Astrocyte of the spinal cord (primary cell): ENCODE data around the gene CAMK2G.

Source experiments
- DNase-seq: peaks from one replicate; pipeline ENCODE4 v3.0.0; 2011; ENCODE audit warnings: low read depth, low spot score
- H3K4me3 ChIP-seq: 2 replicates; pipeline ENCODE4 v1.5.1; 2011; ENCODE audit warnings: low read depth, mild to moderate bottlenecking, low read length, moderate library complexity
- CTCF ChIP-seq: IDR thresholded peaks from 2 replicates; pipeline ENCODE4 v1.5.1; 2012; ENCODE audit warnings: low read depth, mild to moderate bottlenecking, low read length, inconsistent platforms
- in situ Hi-C: cut with HindIII; loops from 2 replicates; pipeline ENCODE4 v1.10.0; 2017; ENCODE audit warnings: low sequenced_read_pairs

CAMK2G gene

GRCh38 chr10:73841526-73842285 is 32.6 kb downstream of the CAMK2G start:
- in situ Hi-C loops: no loop called here
- no peak overlapping the region for H3K4me3 ChIP-seq
- DNase-seq: no peak
- TF ChIP-seq CTCF: no peak

GRCh38 chr10:73841061-73841421 is 33.3 kb downstream of the CAMK2G start:
- no peak for TF ChIP-seq CTCF
- H3K4me3 ChIP-seq: no peak overlapping the region
- DNase-seq: no peak
- in situ Hi-C loops: no loop called here

GRCh38 chr10:73840403-73841060 is 33.8 kb downstream of the CAMK2G start:
- DNase-seq: no peak
- no peak for TF ChIP-seq CTCF
- no peak overlapping the region for H3K4me3 ChIP-seq
- in situ Hi-C loops: no loop called here

GRCh38 chr10:73840056-73840402 is 34.3 kb downstream of the CAMK2G start:
- DNase-seq: no peak
- H3K4me3 ChIP-seq: no peak overlapping the region
- in situ Hi-C loops: no loop called here
- TF ChIP-seq CTCF: no peak

GRCh38 chr10:73839276-73839966 is 34.9 kb downstream of the CAMK2G start:
- no peak for DNase-seq
- in situ Hi-C loops: no loop called here
- H3K4me3 ChIP-seq: no peak overlapping the region
- no peak for TF ChIP-seq CTCF

GRCh38 chr10:73838827-73839226 is 35.5 kb downstream of the CAMK2G start:
- no peak for TF ChIP-seq CTCF
- H3K4me3 ChIP-seq: no peak overlapping the region
- DNase-seq: no peak
- in situ Hi-C loops: no loop called here
